GM19193 (cell line): ENCODE data around the gene CDHR1.

Experiments
- POLR2A ChIP-seq: IDR thresholded peaks from 4 replicates; pipeline ENCODE4 v1.6.1; 2011; ENCODE audit not compliant: insufficient read depth, insufficient read length; ENCODE audit errors: extremely low read depth

The CDHR1 gene

DNA sequence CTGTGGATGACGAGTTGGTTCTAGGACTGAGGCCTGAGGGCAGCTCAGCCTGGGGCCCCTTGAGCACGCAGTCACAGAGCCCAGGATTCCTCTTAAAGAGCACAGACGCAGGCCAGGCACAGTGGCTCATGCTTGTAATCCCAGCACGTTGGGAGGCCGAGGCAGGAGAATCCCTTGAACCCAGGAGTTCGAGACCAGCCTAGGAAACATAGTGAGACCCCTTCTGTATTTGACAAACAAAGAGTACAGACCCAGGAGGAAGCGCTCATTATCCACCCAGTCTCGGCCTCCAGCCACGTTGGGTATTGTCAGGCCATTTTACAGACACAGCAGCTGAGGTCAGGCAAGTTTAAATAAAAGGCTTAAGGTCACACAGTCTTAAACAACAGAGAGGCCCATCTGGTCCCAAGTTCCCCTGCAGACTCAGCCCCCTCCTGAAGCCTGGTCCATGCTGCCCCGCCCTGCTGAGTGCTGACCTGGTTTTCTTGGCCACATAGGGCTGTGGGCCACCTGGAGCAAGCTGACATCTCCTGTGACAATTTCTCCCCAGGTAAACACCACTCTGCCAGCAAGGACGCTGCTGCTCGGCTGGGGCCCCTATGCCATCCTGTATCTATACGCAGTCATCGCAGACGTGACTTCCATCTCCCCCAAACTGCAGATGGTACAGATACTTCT lies 63.1 kb downstream of the CDHR1 start:
- TF ChIP-seq POLR2A, result no peak

DNA sequence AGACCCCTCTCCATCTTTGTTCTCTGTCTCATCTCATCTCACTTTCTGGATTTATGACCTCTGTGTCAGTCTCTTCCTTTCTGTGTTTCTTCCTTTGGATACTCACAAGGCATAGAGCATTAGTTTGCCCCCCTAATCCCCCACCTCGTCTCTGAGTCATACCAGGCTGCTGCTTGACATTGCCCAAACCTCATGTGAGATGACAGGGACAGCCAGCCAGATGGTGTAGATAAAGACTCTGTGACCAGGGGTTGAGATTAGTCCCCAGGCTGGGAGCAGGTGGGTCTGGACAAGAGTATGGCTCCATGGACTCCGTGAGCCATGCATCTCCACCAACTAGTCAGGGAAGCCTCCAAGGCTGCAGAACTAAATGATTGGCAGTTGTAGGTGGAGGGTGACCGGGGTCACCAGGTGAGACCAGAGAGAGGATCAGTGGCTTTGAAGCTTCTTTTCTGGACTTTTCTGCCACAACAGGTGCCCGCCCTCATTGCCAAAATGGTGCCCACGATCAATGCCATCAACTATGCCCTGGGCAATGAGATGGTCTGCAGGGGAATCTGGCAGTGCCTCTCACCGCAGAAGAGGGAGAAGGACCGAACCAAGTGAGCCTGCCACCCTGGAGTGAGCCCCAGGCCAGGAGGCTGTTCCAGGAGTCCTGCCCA lies 63.8 kb downstream of the CDHR1 start:
- TF ChIP-seq POLR2A, result no peak

GRCh38 chr10:84261236-84261915 lies 67.0 kb downstream of the CDHR1 start:
- TF ChIP-seq POLR2A, result no peak

GRCh38 chr10:84262190-84262956 lies 68.0 kb downstream of the CDHR1 start:
- no peak for TF ChIP-seq POLR2A

- no peak for TF ChIP-seq POLR2A
Measured at GRCh38 chr10:84263716-84264115, 69.4 kb downstream of the CDHR1 start.

- TF ChIP-seq POLR2A, result no peak
Measured at GRCh38 chr10:84264611-84265141, 70.3 kb downstream of the CDHR1 start.

DNA sequence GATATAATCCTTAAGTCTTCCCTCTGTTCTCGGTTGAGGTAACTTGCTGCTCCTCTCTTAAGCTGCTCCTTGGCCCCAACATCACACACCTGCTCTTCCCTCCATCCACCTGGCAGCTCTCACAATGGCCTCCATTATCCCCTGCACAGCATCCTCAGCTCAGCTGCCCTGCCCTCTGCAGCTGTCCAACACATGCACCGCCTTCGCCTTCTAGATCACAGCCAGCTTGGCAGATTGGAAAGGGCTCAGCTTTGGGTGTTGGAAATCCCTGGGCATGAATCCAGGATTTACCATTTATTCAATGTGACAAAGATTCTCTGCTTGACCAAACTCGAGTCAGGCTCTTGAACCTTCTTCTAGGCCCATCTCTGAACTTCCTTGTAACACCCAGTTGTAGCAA lies 71.1 kb downstream of the CDHR1 start:
- TF ChIP-seq POLR2A, result no peak

DNA sequence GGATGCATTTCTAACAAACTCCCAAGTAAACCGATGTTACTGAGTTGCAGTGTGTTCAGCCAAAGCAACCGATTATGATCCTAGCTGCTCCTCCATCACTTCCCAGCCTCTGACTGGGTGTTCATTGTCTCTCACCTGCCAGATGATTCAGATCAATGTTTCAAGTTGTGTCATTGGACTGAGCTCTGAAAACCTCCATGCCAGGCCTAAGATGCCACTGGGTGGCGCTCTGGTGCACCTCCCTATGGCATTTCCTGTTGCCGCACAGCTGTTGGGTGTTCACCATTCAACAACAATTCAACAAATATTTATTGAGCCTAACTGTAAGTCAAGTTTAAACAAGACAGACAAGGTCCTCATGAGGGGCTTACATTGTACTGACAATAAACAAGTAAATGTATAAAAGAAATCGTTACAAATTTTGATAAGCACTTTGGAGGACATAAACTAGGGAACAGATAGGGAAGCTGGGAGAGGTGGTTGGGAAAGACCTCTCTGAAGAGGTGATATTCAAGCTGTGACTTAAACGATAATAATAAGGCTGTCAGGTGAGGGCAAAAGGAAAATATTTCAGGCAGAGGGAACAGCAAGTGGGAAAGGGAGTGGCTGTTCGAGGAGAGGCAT lies 73.3 kb downstream of the CDHR1 start:
- TF ChIP-seq POLR2A, result no peak

DNA sequence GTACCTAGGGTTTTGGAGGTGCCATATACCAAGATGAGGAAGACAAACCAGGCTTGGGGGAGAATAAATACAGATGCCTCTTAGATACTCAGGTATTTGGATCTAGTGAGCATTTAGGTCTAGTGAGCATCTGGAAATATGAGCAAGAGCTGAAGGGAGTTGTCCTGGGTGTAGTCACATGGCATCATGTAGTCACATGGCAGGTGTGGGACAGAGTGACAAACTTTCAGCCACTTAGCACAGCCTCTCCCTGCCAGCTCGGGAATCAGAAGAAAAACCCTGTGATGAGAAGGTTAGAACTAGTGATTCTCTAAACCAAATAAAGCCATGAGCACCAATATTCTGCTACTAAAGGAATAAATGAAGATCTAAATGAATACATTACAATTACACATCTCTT lies 74.8 kb downstream of the CDHR1 start:
- TF ChIP-seq POLR2A, result no peak
